ENCODE measurements around the gene BCAT1.

GRCh38 chr12:24920141-24920540 is 28.8 kb downstream of the BCAT1 start:
- no peak for TF ChIP-seq POLR2A (conservative IDR thresholded peaks at IDR 0.05)
- no peak for TF ChIP-seq POLR2G (IDR thresholded peaks at IDR 0.05; ENCODE audit: low read depth, low read length)
- TF ChIP-seq CTCF (IDR thresholded peaks at IDR 0.05 in 2 of 3, conservative IDR thresholded peaks at IDR 0.05 in 1 of 3; ENCODE audit: insufficient read depth in 2 of 3, low read depth in 1 of 3, low read length in 3 of 3), result no peak
